GM12878 (cell line): Measurements from ENCODE around the gene VPS45. TPM values are rescaled to one million over a fixed set of nuclear protein-coding genes. Genes with fewer than 3 reads are reported as not detected.

Experiments
- ATAC-seq: fragments of 200-7000 bp; cut with Tn5 transposase; 3 replicates; pipeline ENCODE4 v1.9.1; 2020; ENCODE audit warnings: mild to moderate bottlenecking, moderate library complexity
- BruUV-seq: library from RNA; stranded (reverse); fragments of 400-500 nt; replicated peaks from 2 replicates; lab custom pipeline; 2021; lab: Mats Ljungman, UMichigan
- CTCF ChIA-PET: fragments of 300-600 bp; sonication (Branson Sonifier 250); formaldehyde crosslinking; extraction: SDS; loops from one replicate; lab custom pipeline; 2021; ENCODE audit warnings: inconsistent platforms; lab: Yijun Ruan, JAX
- POLR2A ChIA-PET: fragments of 350-600 bp; formaldehyde crosslinking; extraction: SDS; loops from one replicate; lab custom pipeline; 2021; ENCODE audit warnings: inconsistent platforms; lab: Charles Lee
- RAD21 ChIA-PET: fragments of 300-600 bp; sonication (Branson Sonifier 250); formaldehyde crosslinking; loops from one replicate; lab custom pipeline; 2023; ENCODE audit warnings: antibody characterized with exemption; ENCODE audit not compliant: unreplicated experiment; lab: Charles Lee
- SMC1A ChIA-PET: fragments of 300-600 bp; sonication (Branson Sonifier 250); formaldehyde crosslinking; loops from one replicate; lab custom pipeline; 2023; ENCODE audit not compliant: unreplicated experiment, uncharacterized antibody; lab: Charles Lee
- DNase-seq: peaks from one replicate; pipeline ENCODE4 v3.0.0-alpha.2; 2011; ENCODE audit warnings: low read depth, low spot score
- FAIRE-seq: peaks from 3 replicates; lab custom pipeline; 2011; peaks lifted over from hg19 to GRCh38; lab: Jason Lieb, UNC
- H2AFZ ChIP-seq: 2 replicates; pipeline ENCODE4 v1.6.0; 2011; ENCODE audit warnings: low read depth, low read length, control low read depth; ENCODE audit not compliant: control insufficient read depth
- H3K27ac ChIP-seq: 2 replicates; pipeline ENCODE4 v1.5.1; 2011; ENCODE audit warnings: control low read depth; ENCODE audit not compliant: control insufficient read depth, insufficient read depth
- H3K27me3 ChIP-seq, 2 experiments: replicated peaks in 1 of 2; 2 replicates each; pipeline versions ENCODE4 v1.6.0 to v1.6.1; 2011; ENCODE audit warnings: low read length in 1 of 2; ENCODE audit not compliant: control insufficient read depth in 2 of 2, insufficient read depth in 2 of 2
- H3K36me3 ChIP-seq, 2 experiments: 2 replicates each; pipeline ENCODE4 v1.5.1; 2011; ENCODE audit warnings: low read length in 1 of 2; ENCODE audit not compliant: control insufficient read depth in 2 of 2, insufficient read depth in 2 of 2
- H3K4me1 ChIP-seq: 2 replicates; pipeline ENCODE4 v1.6.1; 2011; ENCODE audit warnings: mild to moderate bottlenecking, low read length, moderate library complexity, mixed read lengths; ENCODE audit not compliant: control insufficient read depth, insufficient read depth
- H3K4me2 ChIP-seq: 2 replicates; pipeline ENCODE4 v1.6.0; 2011; ENCODE audit warnings: control low read depth; ENCODE audit not compliant: control insufficient read depth, insufficient read depth
- H3K4me3 ChIP-seq: fragments of 200-600 bp; sonication (generic); 2 replicates; pipeline ENCODE4 v1.5.1; 2016
- H3K79me2 ChIP-seq: 2 replicates; pipeline ENCODE4 v1.6.0; 2011; ENCODE audit warnings: low read length; ENCODE audit not compliant: control insufficient read depth, insufficient read depth
- H3K9ac ChIP-seq: 2 replicates; pipeline ENCODE4 v1.8.0; 2011; ENCODE audit warnings: low read length, control low read depth, mixed read lengths; ENCODE audit not compliant: control insufficient read depth, insufficient read depth
- H3K9me3 ChIP-seq: replicated peaks from 3 replicates; pipeline ENCODE4 v1.5.1; 2011; ENCODE audit warnings: mild to moderate bottlenecking, low read length; ENCODE audit not compliant: control insufficient read depth, insufficient read depth
- H4K20me1 ChIP-seq: 2 replicates; pipeline ENCODE4 v1.6.0; 2011; ENCODE audit not compliant: control insufficient read depth, insufficient read depth
- ATF7 ChIP-seq: fragments of 450-650 bp; IDR thresholded peaks from 2 replicates; pipeline ENCODE4 v1.6.1; 2016; ENCODE audit warnings: low read depth, mild to moderate bottlenecking
- CTCF ChIP-seq, 3 experiments: IDR thresholded peaks in 2 of 3; conservative IDR thresholded peaks in 1 of 3; 2 replicates each; pipeline ENCODE4 v1.5.1; 2011; ENCODE audit warnings: low read depth in 3 of 3, low read length in 3 of 3, mild to moderate bottlenecking in 3 of 3, control low read depth in 2 of 3, moderate library complexity in 2 of 3, inconsistent platforms in 1 of 3, mixed read lengths in 1 of 3; ENCODE audit not compliant: control insufficient read depth in 2 of 3, insufficient read depth in 1 of 3; ENCODE audit errors: extremely low read depth in 1 of 3
- ELK1 ChIP-seq: IDR thresholded peaks from 2 replicates; pipeline ENCODE4 v1.6.1; 2012; ENCODE audit warnings: low read depth, low read length, improper control_type of control experiment
- HDAC6 ChIP-seq: fragments of 200-600 bp; sonication (generic); IDR thresholded peaks from one replicate; pipeline ENCODE4 v1.8.0; 2017; ENCODE audit warnings: antibody characterized with exemption; ENCODE audit not compliant: unreplicated experiment
- IRF4 ChIP-seq: IDR thresholded peaks from 2 replicates; pipeline ENCODE4 v1.6.1; 2011; ENCODE audit warnings: low read depth, low read length
- KLF5 ChIP-seq: fragments of 450-650 bp; IDR thresholded peaks from 2 replicates; pipeline ENCODE4 v1.6.1; 2014; ENCODE audit warnings: mild to moderate bottlenecking; ENCODE audit not compliant: partially characterized antibody
- PKNOX1 ChIP-seq: fragments of 450-650 bp; IDR thresholded peaks from 2 replicates; pipeline ENCODE4 v1.6.1; 2016; ENCODE audit warnings: mild to moderate bottlenecking
- POLR2A ChIP-seq: IDR thresholded peaks from 2 replicates; pipeline ENCODE4 v1.6.1; 2011; ENCODE audit warnings: low read depth, mild to moderate bottlenecking, low read length
- RAD21 ChIP-seq: IDR thresholded peaks from 2 replicates; pipeline ENCODE4 v1.6.1; 2011; ENCODE audit warnings: mild to moderate bottlenecking, low read depth, low read length, moderate library complexity; ENCODE audit not compliant: insufficient read depth
- RAD51 ChIP-seq: fragments of 450-650 bp; IDR thresholded peaks from 2 replicates; pipeline ENCODE4 v1.6.1; 2016; ENCODE audit warnings: moderate library complexity, mild to moderate bottlenecking, inconsistent platforms
- RUNX3 ChIP-seq: IDR thresholded peaks from 2 replicates; pipeline ENCODE4 v1.6.1; 2012; ENCODE audit warnings: low read length, inconsistent platforms
- SRF ChIP-seq, 2 experiments: IDR thresholded peaks; 2 replicates each; pipeline ENCODE4 v1.6.1; 2011; ENCODE audit warnings: low read depth in 2 of 2, low read length in 2 of 2, mild to moderate bottlenecking in 1 of 2, moderate library complexity in 1 of 2
- TAF1 ChIP-seq: IDR thresholded peaks from 2 replicates; pipeline ENCODE4 v1.6.1; 2011; ENCODE audit warnings: mild to moderate bottlenecking, low read depth, low read length, borderline replicate concordance
- TCF12 ChIP-seq: IDR thresholded peaks from 2 replicates; pipeline ENCODE4 v1.6.1; 2011; ENCODE audit warnings: low read depth, mild to moderate bottlenecking, low read length
- ZNF217 ChIP-seq: fragments of 450-650 bp; IDR thresholded peaks from 2 replicates; pipeline ENCODE4 v1.6.1; 2017; ENCODE audit warnings: antibody characterized with exemption, mild to moderate bottlenecking
- WGBS: methylation state at CpG from one replicate; pipeline ENCODE4 v1.1.6; 2016; ENCODE audit warnings: low lambda C conversion rate; ENCODE audit not compliant: insufficient replicate concordance, insufficient coverage; ENCODE audit errors: missing lambda C conversion rate; 5-methylcytosine and 5-hydroxymethylcytosine counted together
- in situ Hi-C: fragments of 300-500 bp; cut with MboI; formaldehyde crosslinking; loops from 9 replicates; pipeline ENCODE4 v1.14.3; 2018; ENCODE audit warnings: mixed read lengths
- intact Hi-C: fragments of 100-400 bp; cut with micrococcal nuclease; formaldehyde crosslinking; loops from one replicate; pipeline ENCODE4 v1.14.2; 2022; ENCODE audit not compliant: unreplicated experiment
- polyA plus RNA-seq, 11 experiments: library from polyadenylated mRNA; depleted of rRNA in 4 of 11; unstranded in 6 of 11; stranded (reverse) in 5 of 11; fragments of >200 nt; fragmentation: Nextera tagmentation in 4 of 11; fragmentation: Illumina TruSeq in 1 of 11; extraction: Ambion mirVana in 4 of 11; extraction: Trizol in 1 of 11; gene quantifications; 1 replicate in 1 of 11; 2 replicates in 10 of 11; pipeline versions ENCODE4 v1.2.1 to v1.2.3, GENCODE V29; 2011 to 2016; ENCODE audit warnings: inconsistent platforms in 2 of 11, missing spikeins in 2 of 11, low read depth in 1 of 11
- total RNA-seq, 4 experiments: library from RNA; depleted of rRNA in 3 of 4; stranded (reverse); fragments of >200 nt in 3 of 4; fragmentation: Illumina TruSeq in 1 of 4; extraction: Trizol in 1 of 4; gene quantifications; 2 replicates each; pipeline versions ENCODE4 v1.2.1 to v1.2.3, GENCODE V29; 2013 to 2021
- TF ChIP-seq, protein P1 (sequence below): IDR thresholded peaks from 2 replicates; pipeline ENCODE4 v1.6.1; 2011; ENCODE audit warnings: borderline replicate concordance, low read depth, mild to moderate bottlenecking, moderate library complexity, low read length; ENCODE audit not compliant: insufficient read depth, poor library complexity, severe bottlenecking

VPS45 gene
- total and polyA plus RNA-seq, 10 of the 15 experiments (the other 5 are each of a cell fraction or from before 2014, with no cell fraction given), result 24.4 to 48.7 (median 34.5) TPM

- DNase-seq (no peak), ATAC-seq (peak; percentile 20), FAIRE-seq (no peak)
- Histone ChIP-seq H2AFZ (peak overlapping the region; percentile 75), H3K79me2 (peaks cover 18% of the 10 kb centered on the region), H3K4me1 (peaks cover 57% of the 10 kb centered on the region), H3K36me3 (no peaks in the 10 kb centered on the region), H3K9ac (peak overlapping the region; percentile 52), H3K4me2 (peak overlapping the region; percentile 92), H3K4me3 (peak overlapping the region; percentile 37; the same call in 1 of the 2 replicates), H3K9me3 (no peaks in the 10 kb centered on the region), H3K27ac (peak overlapping the region; percentile 100), H4K20me1 (no peaks in the 10 kb centered on the region), H3K27me3 (no peaks in the 10 kb centered on the region)
- ChIA-PET POLR2A (interaction anchor here (0.6 to 8.9 kb wide), 8 partner anchors 15 to 205 kb away, joined by 3 to 120 read pairs (median 4); partner anchors contain the start of genes PLEKHO1 and RPRD2), CTCF (interaction anchor here (0.7 to 19.2 kb wide), 38 partner anchors 10 to 322 kb away, joined by 3 to 577 read pairs (median 5); partner anchors contain the start of genes PLEKHO1 and VPS45), SMC1A (interaction anchor here (0.7 to 15.5 kb wide), 25 partner anchors 8 to 252 kb away, joined by 3 to 338 read pairs (median 5); partner anchors contain the start of genes PLEKHO1 and VPS45), RAD21 (interaction anchor here (0.7 to 15.1 kb wide), 21 partner anchors 10 to 277 kb away, joined by 3 to 287 read pairs (median 4); partner anchors contain the start of genes PLEKHO1 and VPS45)
- WGBS, result 36% methylated on average over 13 of the region's 14 CpGs
- in situ Hi-C loops (loop anchor here (5.0 kb wide), 2 partner anchors 94 to 204 kb away; no protein-coding TSS in a partner anchor), intact Hi-C loops (loop anchor here (1.0 kb wide), 1 partner anchor 204 kb away; no protein-coding TSS in a partner anchor)
- BruUV-seq, result no TSS peak
- TF ChIP-seq, protein P1, sequence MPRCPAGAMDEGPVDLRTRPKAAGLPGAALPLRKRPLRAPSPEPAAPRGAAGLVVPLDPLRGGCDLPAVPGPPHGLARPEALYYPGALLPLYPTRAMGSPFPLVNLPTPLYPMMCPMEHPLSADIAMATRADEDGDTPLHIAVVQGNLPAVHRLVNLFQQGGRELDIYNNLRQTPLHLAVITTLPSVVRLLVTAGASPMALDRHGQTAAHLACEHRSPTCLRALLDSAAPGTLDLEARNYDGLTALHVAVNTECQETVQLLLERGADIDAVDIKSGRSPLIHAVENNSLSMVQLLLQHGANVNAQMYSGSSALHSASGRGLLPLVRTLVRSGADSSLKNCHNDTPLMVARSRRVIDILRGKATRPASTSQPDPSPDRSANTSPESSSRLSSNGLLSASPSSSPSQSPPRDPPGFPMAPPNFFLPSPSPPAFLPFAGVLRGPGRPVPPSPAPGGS, result no peak
- TF ChIP-seq HDAC6, result no peak
- no peak for TF ChIP-seq RUNX3
- TF ChIP-seq KLF5, result no peak
- TF ChIP-seq TAF1, result 0 out of 2 replicates have a peak, but pooled peaks have one; percentile 8
- TF ChIP-seq TCF12, result no peak
- TF ChIP-seq RAD51, result no peak
- TF ChIP-seq PKNOX1, result no peak
- TF ChIP-seq IRF4, result peak; percentile 61; the same call in 1 of the 2 replicates
- no peak for TF ChIP-seq ELK1
- peak; percentile 85 to 88 (median 86) for TF ChIP-seq CTCF (IDR thresholded peaks at IDR 0.05 in 2 of 3, conservative IDR thresholded peaks at IDR 0.05 in 1 of 3; ENCODE audit: control insufficient read depth in 2 of 3, extremely low read depth in 1 of 3, insufficient read depth in 1 of 3, low read depth in 3 of 3, low read length in 3 of 3)
- no peak for TF ChIP-seq SRF (IDR thresholded peaks at IDR 0.05; ENCODE audit: low read depth in 2 of 2, low read length in 2 of 2)
- TF ChIP-seq ZNF217, result peak; percentile 29; the same call in 1 of the 2 replicates
- no peak for TF ChIP-seq ATF7
- TF ChIP-seq POLR2A, result no peak
- peak; percentile 84 for TF ChIP-seq RAD21
Measured at GRCh38 chr1:150165622-150166612, 98.3 kb downstream of the VPS45 start.
